ENCODE data around the gene MAPKAPK2.

Gene MAPKAPK2

DNA sequence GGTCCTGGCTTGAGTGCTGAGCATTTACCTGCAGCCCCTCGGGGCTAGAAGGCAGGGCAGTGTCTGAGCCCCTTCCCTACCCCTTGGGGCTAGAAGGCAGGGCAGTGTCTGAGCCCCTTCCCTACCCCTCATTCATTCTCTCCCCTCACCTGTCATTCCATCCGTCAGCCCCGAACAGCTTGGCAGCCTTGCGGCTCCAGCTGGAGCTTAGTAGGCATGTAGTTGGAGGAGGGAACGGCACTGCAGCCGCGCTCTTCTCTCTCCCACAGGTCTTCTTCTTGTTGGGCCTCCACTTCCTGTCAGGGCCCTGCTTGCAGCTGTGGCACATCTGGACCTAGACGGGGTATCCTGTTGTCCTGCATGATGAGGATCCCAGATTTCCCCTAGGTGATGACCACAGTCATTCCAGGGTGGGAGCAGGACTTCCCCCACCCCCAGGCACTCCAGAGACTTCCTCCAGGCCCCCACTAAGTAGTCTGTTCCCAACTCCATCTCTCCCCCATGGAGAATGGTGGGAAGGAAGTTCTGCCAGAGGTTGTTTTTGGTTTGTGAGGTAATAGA, 22.2 kb downstream of the MAPKAPK2 start:
- DNase-seq (ENCODE audit: extremely low spot score) = no peak
- ChIA-PET CTCF (interaction anchor here (0.8 to 8.4 kb wide), 12 partner anchors 12 to 276 kb away, joined by 3 to 88 read pairs (median 5); no protein-coding TSS in a partner anchor), POLR2A (no interaction called here)
- TF ChIP-seq, protein P1, sequence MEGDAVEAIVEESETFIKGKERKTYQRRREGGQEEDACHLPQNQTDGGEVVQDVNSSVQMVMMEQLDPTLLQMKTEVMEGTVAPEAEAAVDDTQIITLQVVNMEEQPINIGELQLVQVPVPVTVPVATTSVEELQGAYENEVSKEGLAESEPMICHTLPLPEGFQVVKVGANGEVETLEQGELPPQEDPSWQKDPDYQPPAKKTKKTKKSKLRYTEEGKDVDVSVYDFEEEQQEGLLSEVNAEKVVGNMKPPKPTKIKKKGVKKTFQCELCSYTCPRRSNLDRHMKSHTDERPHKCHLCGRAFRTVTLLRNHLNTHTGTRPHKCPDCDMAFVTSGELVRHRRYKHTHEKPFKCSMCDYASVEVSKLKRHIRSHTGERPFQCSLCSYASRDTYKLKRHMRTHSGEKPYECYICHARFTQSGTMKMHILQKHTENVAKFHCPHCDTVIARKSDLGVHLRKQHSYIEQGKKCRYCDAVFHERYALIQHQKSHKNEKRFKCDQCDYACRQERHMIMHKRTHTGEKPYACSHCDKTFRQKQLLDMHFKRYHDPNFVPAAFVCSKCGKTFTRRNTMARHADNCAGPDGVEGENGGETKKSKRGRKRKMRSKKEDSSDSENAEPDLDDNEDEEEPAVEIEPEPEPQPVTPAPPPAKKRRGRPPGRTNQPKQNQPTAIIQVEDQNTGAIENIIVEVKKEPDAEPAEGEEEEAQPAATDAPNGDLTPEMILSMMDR (IDR thresholded peaks at IDR 0.05; ENCODE audit: control extremely low read depth, extremely low read depth, low read depth, missing control alignments) = no peak

DNA sequence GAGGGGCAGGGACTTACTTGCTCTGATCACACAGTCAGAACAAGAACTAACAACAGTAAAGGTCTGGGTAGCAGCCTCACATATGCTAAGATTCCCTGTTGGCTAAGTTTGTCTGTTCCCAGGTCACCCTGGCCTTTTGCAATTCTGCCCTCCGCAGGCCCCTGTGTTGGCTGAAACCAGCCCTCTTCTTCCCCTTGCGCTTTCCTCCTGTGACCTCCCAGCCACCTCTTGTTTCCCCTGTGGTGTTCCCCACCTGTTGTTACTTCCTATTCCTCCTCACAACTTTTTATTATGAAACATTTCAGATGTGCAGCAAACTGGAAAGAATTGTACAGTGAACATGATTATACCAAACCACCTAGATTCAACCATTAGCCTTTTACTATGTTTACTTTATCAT, 23.4 kb downstream of the MAPKAPK2 start:
- TF ChIP-seq, protein P1 (IDR thresholded peaks at IDR 0.05; ENCODE audit: control extremely low read depth, extremely low read depth, low read depth, missing control alignments) = no peak
- no peak for DNase-seq (ENCODE audit: extremely low spot score)
- ChIA-PET POLR2A (no interaction called here), CTCF (interaction anchor here (0.8 to 8.4 kb wide), 3 partner anchors 11 to 18 kb away, joined by 3 to 88 read pairs (median 17); no protein-coding TSS in a partner anchor)

DNA sequence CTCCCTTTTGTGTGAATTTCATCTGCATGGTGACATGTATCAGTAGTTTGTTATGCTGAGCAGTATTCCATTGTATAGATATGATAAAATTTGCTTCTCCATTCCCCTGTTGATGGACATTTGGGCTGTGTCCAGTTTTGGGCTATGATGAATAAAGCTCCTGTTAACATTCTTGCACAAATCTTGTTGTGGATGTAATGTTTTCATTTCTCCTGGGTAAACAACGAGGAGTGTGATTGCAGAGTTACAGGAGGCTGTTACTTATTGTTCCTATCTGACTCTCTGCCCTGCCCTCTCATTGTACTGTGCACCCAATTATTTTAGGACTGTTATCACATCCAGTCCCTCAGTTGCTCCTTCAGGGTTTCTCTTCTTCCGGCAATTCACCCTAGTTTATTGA, 24.2 kb downstream of the MAPKAPK2 start:
- TF ChIP-seq, protein P1 (IDR thresholded peaks at IDR 0.05; ENCODE audit: control extremely low read depth, extremely low read depth, low read depth, missing control alignments) = no peak
- CTCF ChIA-PET = interaction anchor here (0.9 to 6.8 kb wide), 13 partner anchors 8 to 222 kb away, joined by 3 to 40 read pairs (median 5); no protein-coding TSS in a partner anchor
- no peak for DNase-seq (ENCODE audit: extremely low spot score)
- POLR2A ChIA-PET = no interaction called here

DNA sequence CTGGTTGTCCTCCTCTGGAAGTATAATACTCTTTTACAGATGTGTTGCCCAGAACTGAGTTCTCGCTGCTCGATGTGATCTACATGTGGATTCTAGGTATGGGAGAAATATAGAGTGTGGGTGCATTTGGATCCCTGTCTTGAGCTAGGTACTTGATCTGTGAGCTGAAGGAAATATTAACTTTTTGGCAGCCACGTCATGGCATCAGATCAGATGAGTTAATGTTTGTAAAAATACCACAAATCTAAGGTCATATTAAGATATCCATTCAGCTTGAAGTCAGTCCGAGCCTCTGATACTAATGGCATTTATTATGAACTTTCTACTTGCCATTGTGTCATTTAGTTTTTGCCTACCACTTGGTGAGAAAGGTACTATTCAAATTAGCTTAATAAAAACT, 24.6 kb downstream of the MAPKAPK2 start:
- TF ChIP-seq, protein P1 (IDR thresholded peaks at IDR 0.05; ENCODE audit: control extremely low read depth, extremely low read depth, low read depth, missing control alignments) = no peak
- POLR2A ChIA-PET = no interaction called here
- DNase-seq (ENCODE audit: extremely low spot score) = no peak
- CTCF ChIA-PET = interaction anchor here (0.8 to 6.8 kb wide), 16 partner anchors 9 to 295 kb away, joined by 3 to 40 read pairs (median 4); no protein-coding TSS in a partner anchor

DNA sequence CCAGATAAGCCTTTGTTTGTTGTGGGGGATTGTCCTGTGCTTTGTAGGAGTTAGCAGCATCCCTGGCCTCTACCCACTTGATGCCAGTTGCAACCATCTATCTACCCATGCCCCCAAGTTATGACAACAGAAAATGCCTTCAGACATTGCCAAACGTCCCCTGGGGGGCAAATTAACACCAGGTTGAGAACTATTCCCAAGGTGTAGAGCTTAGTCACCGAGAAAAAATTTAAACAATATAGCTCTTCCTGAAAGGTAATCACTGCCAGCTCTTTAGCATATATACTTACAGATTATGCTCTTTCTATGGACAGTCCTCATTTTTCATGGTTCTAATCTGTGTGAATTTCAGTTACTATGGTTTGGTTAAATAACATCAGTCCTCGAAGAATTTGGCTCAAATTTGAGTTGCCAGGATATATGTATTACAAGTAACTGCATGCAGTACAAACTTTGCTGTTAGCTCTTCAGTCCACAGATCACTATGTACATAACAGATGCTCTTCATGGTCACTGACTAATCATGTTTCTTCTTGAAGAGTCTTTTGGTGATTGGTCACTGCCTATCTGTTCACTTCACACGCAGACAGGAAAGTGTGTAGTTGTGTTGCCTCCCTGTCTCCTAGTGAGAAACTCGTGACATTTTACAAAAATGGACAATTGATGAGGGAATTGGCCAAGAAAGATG, 25.2 kb downstream of the MAPKAPK2 start:
- TF ChIP-seq, protein P1 (IDR thresholded peaks at IDR 0.05; ENCODE audit: control extremely low read depth, extremely low read depth, low read depth, missing control alignments) = no peak
- ChIA-PET CTCF (interaction anchor here (0.8 to 6.8 kb wide), 16 partner anchors 9 to 294 kb away, joined by 3 to 40 read pairs (median 4); no protein-coding TSS in a partner anchor), POLR2A (interaction anchor here (0.6 kb wide), 1 partner anchor 12 kb away, joined by 3 read pairs; no protein-coding TSS in a partner anchor)
- DNase-seq (ENCODE audit: extremely low spot score) = no peak

DNA sequence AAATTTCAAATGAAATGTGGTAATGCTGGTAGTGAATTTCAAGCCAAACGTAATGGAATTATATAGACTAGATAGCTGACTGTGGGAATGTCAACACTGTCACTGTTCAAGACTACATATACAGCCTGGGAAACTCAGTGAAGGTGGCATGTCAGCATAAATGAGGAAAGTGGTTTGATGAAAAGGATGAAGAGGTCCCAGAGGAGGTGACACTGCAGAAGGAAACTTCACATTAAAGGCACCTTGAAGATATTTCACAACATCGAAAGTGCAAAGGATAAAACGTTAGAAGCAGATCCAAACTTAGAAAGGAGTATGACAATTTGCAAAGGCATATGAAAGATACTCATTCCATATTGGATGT, 25.7 kb downstream of the MAPKAPK2 start:
- TF ChIP-seq, protein P1 (IDR thresholded peaks at IDR 0.05; ENCODE audit: control extremely low read depth, extremely low read depth, low read depth, missing control alignments) = no peak
- no peak for DNase-seq (ENCODE audit: extremely low spot score)
- POLR2A ChIA-PET = interaction anchor here (0.6 kb wide), 1 partner anchor 12 kb away, joined by 3 read pairs; no protein-coding TSS in a partner anchor
- CTCF ChIA-PET = interaction anchor here (1.2 to 6.8 kb wide), 9 partner anchors 9 to 272 kb away, joined by 3 to 40 read pairs (median 5); no protein-coding TSS in a partner anchor
